GM18519 (cell line): ENCODE measurements around the gene CD52.
"Not testable (repeated sequence)": the region's sequence is repeated elsewhere in the genome, so short reads cannot be mapped to it uniquely, and the experiment has no call there.

ENCODE experiments used
- ATAC-seq: cut with Tn5 transposase; IDR thresholded peaks from one replicate; pipeline ENCODE4 v1.9.1; 2021; ENCODE audit warnings: mild to moderate bottlenecking, moderate library complexity; ENCODE audit not compliant: unreplicated experiment, low FRiP score

CD52 gene

GRCh38 chr1:26297057-26297790, 20.5 kb upstream of the CD52 start:
- no peak for ATAC-seq

DNA sequence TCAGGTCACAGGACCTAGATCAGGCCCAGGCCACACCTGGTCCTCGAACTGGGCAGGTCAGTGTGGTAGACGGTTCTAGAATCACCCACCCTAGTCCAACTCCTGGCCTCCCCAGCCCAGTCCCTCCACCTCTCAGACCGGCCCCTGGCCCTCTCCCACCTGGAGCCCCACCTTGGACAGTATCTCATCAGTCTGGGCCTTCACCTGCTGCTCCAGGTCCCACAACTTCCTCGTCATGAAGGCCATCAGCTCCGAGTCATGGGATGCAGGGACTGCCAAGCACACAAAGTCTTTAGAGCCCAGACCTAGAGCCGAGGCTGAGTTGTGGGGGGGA, 20.0 kb upstream of the CD52 start:
- no peak for ATAC-seq

DNA sequence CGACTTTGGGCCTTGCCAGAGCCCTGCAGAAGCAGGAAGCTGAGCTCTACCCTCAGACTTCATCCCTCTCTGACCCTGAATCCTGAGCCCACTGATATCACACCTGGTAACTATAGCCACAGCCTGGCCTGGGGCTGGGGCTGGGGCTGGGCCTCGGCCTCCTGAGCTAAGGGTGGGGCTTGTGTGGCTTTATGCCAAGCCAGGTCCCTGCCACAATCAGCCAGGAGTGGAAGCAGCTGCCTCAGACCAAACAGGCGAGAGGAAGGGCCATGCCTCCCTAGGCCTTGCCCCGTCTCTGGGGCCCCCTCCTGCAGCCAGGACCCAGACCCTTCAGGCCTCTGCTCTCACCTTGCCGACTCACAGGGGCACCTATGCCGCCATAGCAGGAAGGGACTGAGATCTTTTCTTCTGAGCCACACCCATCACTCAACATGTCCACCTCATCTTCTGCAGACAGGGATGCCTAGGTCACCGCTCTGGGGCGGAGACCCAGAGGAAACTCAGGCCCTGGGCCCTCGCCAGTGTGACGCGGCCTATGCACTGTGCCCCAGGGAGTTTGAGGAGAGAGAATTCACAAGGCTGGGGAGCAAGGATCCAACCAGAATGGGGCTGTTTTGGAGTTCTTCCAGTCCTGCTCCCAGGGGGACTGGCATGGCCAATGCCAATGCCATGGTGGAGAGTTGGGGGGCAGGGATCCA, 17.0 kb upstream of the CD52 start:
- no peak for ATAC-seq

DNA sequence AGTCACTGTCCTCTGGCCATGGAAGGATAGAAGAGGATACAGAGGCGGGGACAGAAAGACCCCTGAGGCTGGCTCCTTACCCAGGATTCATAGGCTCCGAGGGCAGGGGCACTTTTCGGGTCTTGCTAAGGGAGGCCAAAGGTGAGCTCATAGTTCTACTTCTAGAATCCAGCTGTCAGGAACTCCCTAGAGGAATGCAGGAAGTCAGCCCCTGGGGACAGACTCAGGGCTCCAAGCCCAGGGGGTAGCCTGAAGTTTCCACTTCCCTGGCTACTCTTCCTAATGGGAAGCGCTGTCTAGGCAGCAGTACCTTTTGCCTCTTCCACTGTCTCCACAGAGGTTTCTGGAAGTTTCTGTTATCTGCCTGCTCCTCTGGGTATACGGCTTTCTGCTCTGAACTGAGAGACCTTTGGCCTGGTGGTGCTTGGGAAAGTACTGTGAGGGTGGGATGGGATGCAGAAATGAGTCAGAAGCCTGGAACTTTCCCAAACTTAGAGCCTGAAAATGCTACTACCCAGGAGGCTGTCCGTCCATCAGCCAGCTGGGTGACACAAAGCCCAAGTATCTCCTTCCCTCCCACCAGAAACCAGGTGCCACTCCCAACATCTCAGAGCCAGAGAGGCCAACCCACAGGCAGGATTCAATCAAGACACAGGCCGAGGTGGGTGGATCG, 14.9 kb upstream of the CD52 start:
- ATAC-seq, result no peak

- ATAC-seq, result no peak
Measured at GRCh38 chr1:26305667-26306289, 12.0 kb upstream of the CD52 start.

GRCh38 chr1:26306290-26307229, 11.2 kb upstream of the CD52 start, which contains the start of gene UBXN11:
Gene UBXN11 (minus strand): TSS chr1:26306636. CDS start chr1:26302883, 3,753 bp downstream.
- peak; percentile 87 for ATAC-seq

- no peak for ATAC-seq
Measured at GRCh38 chr1:26307363-26307781, 10.4 kb upstream of the CD52 start.

DNA sequence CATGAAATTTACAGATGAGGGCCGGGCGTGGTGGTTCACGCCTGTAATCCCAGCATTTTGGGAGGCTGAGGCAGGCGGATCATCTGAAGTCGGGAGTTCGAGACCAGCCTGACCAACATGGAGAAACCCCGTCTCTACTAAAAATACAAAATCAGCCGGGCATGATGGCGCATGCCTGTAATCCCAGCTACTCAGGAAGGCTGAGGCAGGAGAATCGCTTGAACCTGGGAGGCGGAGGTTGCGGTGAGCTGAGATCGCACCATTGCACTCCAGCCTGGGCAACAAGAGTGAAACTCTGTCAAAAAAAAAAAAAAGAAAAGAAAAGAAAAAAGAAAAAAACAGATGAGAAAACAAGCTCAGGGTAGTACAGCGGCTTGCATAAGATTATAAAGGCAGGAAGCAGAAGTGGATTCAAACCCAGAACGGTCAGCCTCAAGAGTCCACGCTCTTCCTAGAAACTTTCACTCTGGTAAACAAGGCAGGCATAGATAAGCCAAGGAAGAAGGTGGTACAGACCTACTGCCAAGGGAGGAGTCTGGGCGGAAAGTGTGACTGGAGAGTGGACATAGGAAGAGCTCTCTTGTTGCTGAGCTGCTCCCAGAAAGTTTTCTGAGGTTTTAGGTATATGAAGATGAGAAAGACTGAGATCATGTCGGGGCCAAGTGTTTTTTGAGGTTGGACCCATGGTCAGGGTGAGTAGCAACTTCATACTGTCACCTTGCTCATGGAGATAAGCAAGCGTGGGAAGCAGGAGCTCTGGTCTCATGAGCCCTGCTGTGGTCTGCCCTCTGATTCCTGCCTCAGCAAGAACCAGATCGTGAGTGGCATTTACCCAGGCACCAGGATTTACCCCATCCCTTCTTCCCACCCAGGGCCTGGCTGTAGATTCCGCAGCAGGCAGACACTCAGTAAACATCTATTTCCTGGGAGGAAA, 9.5 kb upstream of the CD52 start:
- not testable (repeated sequence) for ATAC-seq

DNA sequence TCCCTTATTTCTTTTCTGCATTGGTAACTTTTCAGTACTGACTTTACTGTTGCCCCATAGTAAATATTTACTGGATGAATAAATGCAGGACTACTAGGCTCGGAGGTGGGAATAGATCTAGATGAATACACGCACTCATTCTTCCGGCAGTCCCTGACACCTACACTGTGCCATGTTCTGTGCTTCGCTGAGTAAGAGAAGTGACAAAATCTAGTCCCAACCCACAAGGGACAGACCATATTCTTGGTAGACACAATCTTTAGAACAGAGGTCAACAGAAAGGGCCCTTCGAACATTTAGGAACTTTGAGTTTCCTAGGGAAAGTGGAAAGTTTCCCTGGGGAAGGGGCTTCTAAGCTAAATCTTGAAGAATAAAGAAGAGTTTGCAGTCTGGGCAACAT, 3.3 kb upstream of the CD52 start:
- ATAC-seq, result no peak

- ATAC-seq, result no peak
Measured at GRCh38 chr1:26315874-26316850, 1.6 kb upstream of the CD52 start.

GRCh38 chr1:26317146-26317545, 612 bp upstream of the CD52 start:
- no peak for ATAC-seq

- ATAC-seq, result no peak
Measured at GRCh38 chr1:26318338-26319064, 743 bp downstream of the CD52 start.

GRCh38 chr1:26320896-26321295, 3.1 kb downstream of the CD52 start:
- no peak for ATAC-seq

DNA sequence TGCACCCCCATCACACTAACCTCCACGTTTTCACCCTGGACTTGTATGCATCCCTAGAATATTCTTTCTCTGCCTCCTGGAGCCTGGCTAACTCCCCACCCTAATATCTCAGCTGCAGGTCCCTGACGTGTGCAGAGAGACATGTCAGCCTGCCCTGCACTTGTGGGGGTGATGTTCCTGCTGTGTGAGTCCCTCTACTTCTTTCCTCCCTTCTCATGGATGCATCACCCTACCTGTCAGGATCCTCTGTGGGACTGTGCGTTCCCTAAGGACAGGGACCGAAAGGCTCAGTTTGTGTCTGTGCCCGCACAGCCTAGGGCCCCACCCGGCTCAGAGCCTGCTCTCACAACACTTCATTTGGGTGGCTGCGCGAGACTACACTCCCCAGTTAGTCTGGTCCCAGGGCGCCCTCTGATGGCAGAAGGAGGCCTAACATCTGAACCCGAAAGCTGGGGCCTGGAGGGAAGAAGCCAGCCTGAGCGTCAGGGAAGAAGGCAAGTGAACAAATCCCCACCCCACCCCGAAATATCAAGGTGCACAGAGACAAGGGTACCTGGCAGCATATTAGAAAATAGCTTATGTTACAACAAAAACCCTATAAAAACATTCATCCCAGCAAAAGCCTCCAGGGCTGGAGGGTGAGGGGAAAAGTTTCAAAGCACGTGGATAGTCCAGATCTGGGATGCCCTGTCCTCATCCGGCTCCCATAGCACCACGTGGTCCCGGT, 3.7 kb downstream of the CD52 start:
- ATAC-seq, result no peak

DNA sequence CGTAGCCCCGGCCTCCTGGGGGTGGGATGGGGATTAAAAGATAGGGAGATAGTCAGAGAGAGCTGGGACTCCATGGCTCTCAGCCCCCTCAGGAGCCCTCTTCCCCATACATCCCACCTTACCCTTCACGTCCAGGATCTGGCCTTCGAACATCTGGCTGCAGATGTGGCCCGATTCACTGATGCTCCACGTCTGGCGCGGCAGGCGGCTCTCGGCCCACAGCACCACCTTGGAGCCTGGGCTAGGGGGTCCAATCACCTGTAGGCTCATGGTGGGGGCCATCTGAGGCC, 4.2 kb downstream of the CD52 start:
- no peak for ATAC-seq

GRCh38 chr1:26323382-26323781, 5.6 kb downstream of the CD52 start:
- no peak for ATAC-seq

DNA sequence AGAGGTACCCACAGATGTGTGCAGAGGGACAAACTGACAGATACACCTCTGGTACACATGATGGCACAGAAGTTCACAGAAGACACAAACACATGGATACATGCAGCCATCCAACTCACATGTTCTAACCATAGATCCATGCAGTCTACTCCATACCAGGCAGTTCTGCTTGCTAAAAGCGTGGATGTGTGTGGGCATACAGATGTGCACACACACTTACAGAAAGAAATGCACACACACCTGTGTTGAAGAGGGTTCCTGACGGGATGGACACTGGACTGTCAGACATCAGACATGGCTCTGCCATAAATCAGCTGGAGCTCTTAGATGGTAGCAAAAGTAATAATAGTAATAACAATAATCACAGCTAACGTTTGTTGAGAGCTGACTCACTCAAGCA, 6.8 kb downstream of the CD52 start:
- no peak for ATAC-seq
